SIG-M5 treated with dmso at 0.1 percent for 504 hours (cell line): ENCODE data around the gene KIAA1671.
A peak's percentile ranks its signal among the peaks of the same experiment; 100 is the strongest.
"Not testable (repeated sequence)": the region's sequence is repeated elsewhere in the genome, so short reads cannot be mapped to it uniquely, and the experiment has no call there.

Source experiments
- DNase-seq: peaks from one replicate; lab custom pipeline; 2025; ENCODE audit not compliant: unreplicated experiment; lab: John Stamatoyannopoulos, UW

The KIAA1671 gene

DNA sequence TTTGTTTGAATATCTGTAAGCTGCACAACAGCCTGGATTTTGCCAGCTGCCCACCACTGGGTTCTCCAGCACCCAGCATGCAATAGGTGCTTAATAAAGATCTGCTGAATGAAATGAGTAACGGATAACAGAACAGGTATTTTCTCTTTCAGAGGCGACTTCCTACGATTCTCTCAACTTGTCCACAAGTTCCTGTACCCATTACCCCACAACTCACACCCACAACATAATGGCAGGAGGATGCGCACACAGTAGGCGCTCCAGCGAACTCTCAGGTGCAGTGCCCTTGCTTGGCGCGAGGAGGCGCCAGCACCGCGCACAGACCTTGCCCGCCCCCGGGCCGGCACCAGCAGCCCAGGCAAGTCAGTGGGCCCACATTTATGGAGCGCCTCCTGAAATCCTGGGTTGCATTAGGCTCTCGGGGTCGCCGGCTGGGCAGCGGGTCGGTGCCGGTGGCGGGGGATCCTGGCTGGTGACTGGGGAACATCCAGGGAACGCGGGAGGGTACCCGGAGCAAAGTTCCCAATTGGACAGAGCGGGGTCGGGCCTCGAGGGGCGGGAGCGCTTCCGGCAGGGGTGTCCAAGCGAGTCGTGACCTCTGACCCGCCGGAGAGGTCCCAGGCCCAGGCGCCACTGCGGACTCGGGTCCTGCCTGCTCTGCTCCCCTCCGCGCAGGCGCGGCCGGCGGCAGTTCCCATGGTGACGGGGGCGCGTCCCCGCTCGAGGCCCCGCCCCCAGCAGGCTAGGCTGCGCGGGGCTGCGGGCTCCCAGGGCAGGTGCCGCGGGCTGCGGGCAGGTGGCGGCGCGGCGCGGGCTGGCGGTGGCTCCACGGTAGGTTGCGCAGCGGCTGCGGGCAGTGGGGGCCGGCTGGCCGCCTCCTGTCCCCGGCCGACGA is at the start of gene KIAA1671:
Gene KIAA1671, plus strand, starts transcription at position 775 of the 895 bp plus-strand sequence. CDS start 75,284 bp downstream, outside the sequence.
- peak; percentile 47 for DNase-seq

DNA sequence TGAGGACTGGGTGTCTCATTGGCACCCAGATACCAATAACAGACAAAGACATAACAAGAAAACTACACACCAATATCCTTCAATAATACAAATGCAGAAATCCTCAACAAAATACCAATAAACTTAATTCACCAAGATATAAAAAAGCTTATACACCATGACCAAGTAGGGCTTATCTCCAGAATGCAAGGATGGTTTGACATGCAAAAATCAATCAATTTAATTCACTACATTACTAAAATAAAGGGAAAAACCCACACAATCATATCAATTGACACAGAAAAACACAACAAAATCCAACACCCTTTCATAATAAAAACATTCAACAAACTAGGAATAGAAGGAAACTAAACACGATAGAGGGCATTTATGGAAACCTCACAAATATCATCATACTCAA is 46.6 kb upstream of the KIAA1671 start:
- DNase-seq: no peak

DNA sequence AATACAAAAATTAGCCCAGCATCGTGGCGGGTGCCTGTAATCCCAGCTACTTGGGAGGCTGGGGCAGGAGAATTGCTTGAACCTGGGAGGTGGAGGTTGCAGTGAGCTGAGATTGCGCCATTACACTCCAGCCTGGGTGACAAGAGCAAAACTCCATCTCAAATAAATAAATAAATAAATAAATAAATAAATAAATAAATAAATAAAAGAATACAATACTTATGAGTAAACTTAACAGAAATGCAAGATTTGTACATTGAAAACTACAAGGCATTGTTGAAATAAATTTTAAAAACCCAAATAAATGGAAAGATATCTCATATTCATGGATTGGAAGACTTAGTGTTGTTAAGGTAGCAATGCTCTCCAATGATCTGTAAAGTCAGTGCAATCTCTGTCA is 45.4 kb upstream of the KIAA1671 start:
- DNase-seq: not testable (repeated sequence)

DNA sequence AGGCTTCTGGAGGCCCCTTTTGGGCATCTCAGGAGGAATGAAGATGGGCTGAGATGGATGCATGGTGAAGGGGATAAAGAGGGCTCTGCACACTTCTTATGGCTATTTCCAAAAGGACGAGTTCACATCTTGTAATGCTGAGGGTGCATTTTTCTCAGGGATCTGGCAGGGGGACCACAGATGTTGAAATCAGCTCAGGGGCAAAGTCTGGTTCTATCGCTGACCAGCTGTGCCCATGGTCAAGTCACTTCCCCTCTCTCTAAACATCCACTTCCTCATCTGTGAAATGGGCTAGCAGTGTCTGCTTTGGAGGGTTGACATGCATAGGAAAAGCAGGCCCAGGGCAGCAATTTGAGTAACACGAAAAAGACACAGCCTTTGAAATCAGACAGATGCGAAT is 32.5 kb upstream of the KIAA1671 start:
- DNase-seq: no peak

GRCh38 chr22:24925586-24926427 is 26.7 kb upstream of the KIAA1671 start:
- DNase-seq: no peak

DNA sequence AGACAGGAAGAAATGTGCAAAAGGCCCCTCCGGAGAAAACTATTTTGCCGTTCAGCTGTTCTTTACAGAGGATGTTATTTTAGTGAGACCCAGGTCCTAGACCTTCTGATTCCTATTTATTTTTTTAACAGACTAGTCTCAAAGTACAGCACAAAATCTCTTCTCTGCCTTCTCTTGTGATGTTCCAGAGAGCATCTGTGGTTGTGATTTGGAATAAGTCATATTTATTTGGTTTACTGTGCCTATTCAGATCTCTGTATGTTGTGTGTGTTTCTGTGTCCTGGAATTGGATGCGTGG is 26.1 kb upstream of the KIAA1671 start:
- DNase-seq: no peak

- DNase-seq: no peak
Observed at GRCh38 chr22:24926849-24927579, 25.5 kb upstream of the KIAA1671 start.

GRCh38 chr22:24928322-24928721 is 24.2 kb upstream of the KIAA1671 start:
- no peak for DNase-seq

GRCh38 chr22:24930678-24931077 is 21.8 kb upstream of the KIAA1671 start:
- no peak for DNase-seq

DNA sequence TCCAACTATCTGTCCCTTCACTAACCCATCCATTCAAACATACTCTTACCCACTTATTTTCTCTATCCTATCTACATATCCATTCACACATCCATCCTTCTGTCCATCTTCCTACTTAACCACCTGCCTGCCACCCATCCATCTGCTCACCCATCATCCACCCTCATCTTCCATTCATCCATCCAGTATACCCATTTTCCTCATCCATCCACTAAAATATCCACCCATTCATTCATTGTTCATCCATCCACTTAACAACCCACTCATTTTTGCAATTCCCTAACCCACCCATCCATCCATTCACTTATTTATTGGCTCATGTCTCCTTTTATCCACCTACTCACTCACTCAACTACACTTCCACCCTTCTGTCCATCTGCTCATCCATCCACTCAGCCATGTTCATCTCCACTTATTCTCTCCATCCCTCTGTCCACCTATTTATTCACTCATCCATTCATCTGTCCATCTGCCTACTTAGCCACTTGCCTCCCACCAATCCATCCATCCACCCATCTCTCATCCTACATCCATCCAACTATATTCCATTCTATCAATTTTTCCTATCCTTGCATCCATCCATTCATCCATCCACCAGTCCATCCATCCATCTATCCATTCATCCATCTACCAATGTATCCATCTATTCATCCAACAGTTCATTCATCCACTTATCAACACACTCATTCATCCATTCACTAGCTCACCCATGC is 16.6 kb upstream of the KIAA1671 start:
- DNase-seq: no peak

- DNase-seq: peak; percentile 41
Observed at GRCh38 chr22:24937114-24937513, 15.4 kb upstream of the KIAA1671 start.

- peak; percentile 14 for DNase-seq
Observed at GRCh38 chr22:24938741-24939341, 13.7 kb upstream of the KIAA1671 start.

- DNase-seq: no peak
Observed at GRCh38 chr22:24942301-24942700, 10.2 kb upstream of the KIAA1671 start.

DNA sequence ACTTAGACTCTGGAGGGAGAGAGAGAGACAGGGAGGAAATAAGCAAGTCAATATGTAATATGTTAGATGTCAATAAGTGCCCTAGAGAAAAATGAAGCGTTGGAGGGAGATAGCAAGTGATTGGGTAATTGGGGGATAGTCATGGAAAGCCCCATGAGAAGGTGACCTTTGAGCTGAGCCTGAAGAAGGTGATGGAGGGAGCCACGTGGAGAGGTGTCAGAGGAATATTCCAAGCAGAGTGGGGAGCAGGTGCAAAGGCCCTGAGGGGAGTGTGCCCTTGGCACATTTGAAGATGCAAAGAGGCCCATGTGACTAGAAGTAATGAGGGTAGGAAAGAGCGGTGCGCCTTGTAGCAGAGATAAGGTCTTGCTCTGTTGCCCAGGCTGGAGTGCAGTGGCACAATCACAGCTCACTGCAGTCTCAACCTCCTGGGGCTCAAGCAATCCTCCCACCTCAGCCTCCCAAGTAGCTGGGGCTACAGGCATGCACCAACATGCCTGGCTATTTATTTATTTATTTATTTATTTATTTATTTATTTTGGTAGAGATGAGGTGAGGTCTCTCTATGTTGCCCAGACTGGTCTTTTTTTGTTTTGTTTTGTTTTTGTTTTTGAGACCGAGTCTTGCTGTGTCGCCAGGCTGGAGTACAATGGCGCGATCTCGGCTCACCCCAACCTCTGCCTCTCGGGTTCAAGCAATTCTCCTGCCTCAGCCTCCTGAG is 8.1 kb upstream of the KIAA1671 start:
- no peak for DNase-seq

DNA sequence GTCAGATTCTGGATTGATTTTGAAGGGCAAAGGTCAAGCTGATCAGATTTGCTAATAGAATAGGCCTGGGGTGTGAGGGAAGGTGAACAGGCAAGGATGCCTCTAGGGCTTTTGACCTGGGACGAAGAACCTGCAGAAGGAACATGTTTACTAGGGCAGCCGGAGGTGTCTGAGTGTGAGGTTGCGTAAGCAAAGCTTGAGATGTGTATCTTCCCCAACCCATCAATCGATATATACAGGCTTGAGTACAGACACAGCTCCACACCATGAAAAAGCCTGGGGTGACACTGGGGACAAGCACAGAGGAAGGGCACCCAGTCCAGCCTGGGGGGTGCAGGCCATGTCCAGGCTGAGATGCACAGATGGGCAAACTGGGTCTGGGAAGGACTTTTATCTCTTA is 7.1 kb upstream of the KIAA1671 start:
- no peak for DNase-seq

- no peak for DNase-seq
Observed at GRCh38 chr22:24947383-24947782, 5.1 kb upstream of the KIAA1671 start.

- no peak for DNase-seq
Observed at GRCh38 chr22:24947881-24948280, 4.6 kb upstream of the KIAA1671 start.

DNA sequence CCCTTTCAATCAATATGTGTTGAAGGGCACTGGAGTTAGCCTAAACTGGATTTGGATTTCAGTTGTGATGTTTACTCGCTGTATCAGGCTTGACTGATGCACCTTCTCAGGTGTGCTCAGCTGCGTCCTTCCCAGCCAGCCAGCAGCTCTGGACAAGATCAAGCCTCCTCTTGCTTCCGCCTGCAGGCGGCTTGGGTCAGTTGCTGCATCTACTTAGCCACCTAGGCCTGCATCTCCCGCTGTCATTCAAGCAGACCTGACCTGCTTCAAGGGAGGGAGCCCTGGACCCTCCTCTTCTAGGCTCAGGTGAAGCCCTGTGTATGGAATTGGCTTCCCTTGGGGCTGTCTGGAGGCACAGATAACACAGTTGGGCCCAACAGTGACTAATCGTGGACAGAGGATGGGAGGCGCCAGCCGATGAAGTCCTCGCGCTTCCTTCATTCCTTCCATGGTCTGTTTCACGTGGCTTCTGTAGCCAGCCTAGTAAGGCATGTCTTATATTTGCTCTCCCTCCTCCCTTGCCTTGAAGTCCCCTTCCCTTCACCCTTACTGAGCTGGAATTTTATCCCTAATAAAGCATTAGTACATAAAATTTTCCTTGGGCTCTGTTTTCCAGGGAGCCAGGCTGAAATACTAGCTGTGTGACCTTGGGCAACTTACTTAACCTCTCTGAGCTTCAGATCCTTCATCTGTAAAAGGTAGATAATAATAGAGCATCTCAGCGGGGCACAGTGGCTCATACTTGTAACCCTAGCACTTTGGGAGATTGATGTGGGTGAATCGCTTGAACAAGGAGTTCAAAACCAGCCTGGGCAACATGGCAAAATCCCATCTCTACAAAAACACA is 3.9 kb upstream of the KIAA1671 start:
- DNase-seq: no peak
